OCI-LY7 (cell line): ENCODE results near the gene SBF1.

Experiments used
- CTCF ChIP-seq: fragments of 200-600 bp; sonication (generic); conservative IDR thresholded peaks from 2 replicates; pipeline ENCODE4 v1.5.1; 2014; ENCODE audit warnings: mild to moderate bottlenecking, antibody characterized with exemption, low read length, moderate library complexity, mixed read lengths
- EZH2phosphoT487 ChIP-seq: fragments of 200-600 bp; sonication (generic); IDR thresholded peaks from 2 replicates; pipeline ENCODE4 v1.6.1; 2018; ENCODE audit warnings: low read depth, borderline replicate concordance, mild to moderate bottlenecking, mixed run types, antibody characterized with exemption, low read length, moderate library complexity, mixed read lengths

DNA sequence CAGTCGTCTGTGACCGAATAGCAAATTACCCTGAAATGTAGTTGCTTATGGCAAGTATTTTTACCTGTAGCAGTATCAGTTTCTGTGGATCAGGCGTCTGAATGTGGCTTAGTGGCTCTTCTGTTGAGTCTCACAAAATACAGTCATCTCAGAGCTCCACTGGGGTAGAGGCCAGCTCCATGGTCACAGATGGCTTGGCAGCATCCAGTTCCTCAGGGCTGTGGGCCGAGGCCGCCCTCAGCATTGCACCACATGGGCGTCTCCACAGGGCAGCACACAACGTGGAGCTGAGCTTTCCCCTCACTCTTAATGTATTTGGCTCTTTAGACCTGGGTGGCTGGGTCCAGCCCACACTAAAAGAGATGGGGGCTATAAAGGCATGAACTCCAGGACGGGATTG, 57.8 kb downstream of the SBF1 start:
- TF ChIP-seq EZH2phosphoT487 (no peak), CTCF (no peak)
